Kidney tubule cell (primary cell): ENCODE measurements around the gene SLC2A8.

Source experiments
- DNase-seq: peaks from one replicate; pipeline ENCODE4 v3.0.0-alpha.2; 2018; ENCODE audit warnings: low spot score

The SLC2A8 gene

GRCh38 chr9:127403507-127404192 lies 6.7 kb downstream of the SLC2A8 start:
- DNase-seq = no peak

GRCh38 chr9:127404631-127405030 lies 7.7 kb downstream of the SLC2A8 start:
- no peak for DNase-seq

GRCh38 chr9:127405344-127406125 lies 8.6 kb downstream of the SLC2A8 start:
- no peak for DNase-seq

DNA sequence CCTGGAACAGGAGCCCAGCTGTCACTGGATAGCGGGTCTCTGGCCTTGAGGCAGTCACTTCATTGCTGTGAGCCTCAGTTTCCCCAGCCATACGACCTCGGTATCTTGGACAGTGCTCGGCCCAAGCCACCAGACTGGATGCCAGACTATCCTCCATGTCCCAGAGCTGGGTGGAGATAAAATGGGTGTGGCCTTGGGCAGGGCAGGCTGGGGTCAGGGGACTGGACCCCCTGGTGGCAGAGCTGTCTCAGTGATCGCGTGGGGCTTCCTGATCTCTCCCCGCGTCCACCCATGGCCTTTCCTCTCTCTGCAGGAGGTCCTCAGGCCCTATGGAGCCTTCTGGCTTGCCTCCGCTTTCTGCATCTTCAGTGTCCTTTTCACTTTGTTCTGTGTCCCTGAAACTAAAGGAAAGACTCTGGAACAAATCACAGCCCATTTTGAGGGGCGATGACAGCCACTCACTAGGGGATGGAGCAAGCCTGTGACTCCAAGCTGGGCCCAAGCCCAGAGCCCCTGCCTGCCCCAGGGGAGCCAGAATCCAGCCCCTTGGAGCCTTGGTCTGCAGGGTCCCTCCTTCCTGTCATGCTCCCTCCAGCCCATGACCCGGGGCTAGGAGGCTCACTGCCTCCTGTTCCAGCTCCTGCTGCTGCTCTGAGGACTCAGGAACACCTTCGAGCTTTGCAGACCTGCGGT lies 10.0 kb downstream of the SLC2A8 start:
- no peak for DNase-seq

DNA sequence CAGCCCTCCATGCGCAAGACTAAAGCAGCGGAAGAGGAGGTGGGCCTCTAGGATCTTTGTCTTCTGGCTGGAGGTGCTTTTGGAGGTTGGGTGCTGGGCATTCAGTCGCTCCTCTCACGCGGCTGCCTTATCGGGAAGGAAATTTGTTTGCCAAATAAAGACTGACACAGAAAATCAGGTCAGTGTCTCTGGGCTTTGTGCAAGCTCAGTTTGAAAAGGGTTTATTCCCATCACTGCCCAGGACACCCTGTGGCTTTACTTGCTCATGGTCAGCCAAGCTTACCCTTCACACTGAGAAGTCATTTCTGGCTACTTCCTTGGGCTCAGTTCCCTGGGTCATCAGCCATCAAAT lies 10.5 kb downstream of the SLC2A8 start:
- peak; percentile 32 for DNase-seq

DNA sequence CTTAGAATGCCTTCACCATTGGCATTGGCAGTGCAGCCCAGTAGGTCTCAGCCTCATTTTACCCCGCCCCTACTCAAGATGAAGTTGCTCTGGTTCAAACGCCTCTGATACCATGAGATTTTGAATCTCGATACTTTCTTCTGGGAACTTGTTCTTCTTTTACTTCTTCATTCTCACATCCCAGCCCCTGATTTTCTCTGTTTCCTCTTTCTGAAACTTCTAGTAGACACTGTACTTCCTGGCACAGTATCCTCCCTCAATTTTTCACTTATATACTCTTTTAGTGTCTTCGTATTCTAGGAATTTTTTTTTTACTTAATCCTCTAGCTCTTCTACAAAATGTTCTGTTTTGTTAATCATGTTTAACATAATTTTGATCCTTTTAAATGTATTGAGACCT lies 14.2 kb downstream of the SLC2A8 start:
- no peak for DNase-seq

- DNase-seq = no peak
Observed at GRCh38 chr9:127415141-127415540, 18.2 kb downstream of the SLC2A8 start.

- no peak for DNase-seq
Observed at GRCh38 chr9:127415657-127416056, 18.7 kb downstream of the SLC2A8 start.

DNA sequence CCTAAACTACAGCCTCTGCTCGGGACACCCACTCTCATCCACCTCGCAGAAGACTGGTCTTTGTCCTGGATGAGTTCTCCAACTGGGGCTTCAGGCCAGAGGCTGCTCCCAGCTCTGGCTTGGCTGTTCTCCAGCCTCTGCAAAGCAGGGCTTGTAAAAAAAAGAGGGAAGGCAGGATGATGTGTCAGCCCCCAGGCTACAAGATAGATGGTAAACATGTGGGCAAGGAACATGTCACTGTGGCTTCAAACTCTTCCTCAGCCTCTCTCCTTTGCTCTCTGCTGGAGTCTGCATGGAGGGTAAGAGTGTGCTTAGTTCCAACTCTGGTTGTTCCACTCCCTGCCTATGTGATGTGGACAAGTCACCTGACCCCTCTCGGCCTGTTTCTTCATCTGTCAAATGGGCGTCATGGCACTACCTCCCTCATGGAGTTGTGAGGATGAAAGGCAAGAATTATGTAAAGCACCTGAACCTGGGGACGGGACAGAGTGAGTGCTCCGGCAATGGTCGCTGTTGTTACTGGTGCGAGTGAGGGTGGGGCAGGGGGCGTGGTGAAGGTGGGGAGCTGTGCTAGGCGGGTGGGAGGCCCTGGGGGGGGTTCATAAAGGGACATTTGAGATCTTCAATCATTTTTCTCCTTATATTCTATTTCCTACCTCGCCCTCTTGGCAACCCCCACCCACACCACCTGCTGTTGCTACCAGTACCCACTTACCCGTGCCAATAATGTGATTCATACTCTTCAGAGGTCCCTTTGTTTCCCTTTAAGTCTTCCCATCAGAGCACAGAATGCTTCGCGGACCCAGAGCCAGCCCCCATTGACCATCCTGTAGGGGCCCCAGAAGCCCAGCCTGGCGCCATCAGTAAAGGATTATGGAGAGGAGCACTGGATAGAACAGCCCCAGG lies 20.4 kb downstream of the SLC2A8 start:
- no peak for DNase-seq

GRCh38 chr9:127418037-127418471 lies 21.1 kb downstream of the SLC2A8 start:
- DNase-seq = peak; percentile 31

- DNase-seq = no peak
Observed at GRCh38 chr9:127419348-127419747, 22.4 kb downstream of the SLC2A8 start.

- DNase-seq = no peak
Observed at GRCh38 chr9:127421057-127421456, 24.1 kb downstream of the SLC2A8 start.

- DNase-seq = no peak
Observed at GRCh38 chr9:127422133-127422782, 25.3 kb downstream of the SLC2A8 start.

GRCh38 chr9:127422787-127423186 lies 25.8 kb downstream of the SLC2A8 start:
- no peak for DNase-seq

DNA sequence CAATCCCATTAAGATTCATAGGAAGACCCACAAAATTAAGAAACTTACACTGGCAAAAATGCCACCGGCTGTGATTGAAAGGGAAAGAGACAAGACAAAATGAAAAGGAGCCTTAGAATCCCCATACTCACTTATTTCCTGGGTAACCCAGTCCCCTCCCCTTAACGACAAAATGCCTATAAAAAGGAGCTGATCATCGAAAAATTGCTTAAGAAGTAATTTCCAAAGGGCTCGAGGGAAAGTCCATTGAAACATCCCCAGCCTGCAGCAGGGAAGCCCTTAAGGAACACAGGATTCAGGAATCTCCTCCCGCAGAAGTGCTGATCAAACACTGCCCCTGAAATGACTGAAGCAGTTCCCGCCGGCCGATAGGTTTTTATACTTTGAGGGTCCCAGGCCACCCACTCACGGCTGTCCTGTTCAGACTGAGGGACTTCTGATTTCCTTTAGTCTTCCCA lies 26.5 kb downstream of the SLC2A8 start:
- no peak for DNase-seq

DNA sequence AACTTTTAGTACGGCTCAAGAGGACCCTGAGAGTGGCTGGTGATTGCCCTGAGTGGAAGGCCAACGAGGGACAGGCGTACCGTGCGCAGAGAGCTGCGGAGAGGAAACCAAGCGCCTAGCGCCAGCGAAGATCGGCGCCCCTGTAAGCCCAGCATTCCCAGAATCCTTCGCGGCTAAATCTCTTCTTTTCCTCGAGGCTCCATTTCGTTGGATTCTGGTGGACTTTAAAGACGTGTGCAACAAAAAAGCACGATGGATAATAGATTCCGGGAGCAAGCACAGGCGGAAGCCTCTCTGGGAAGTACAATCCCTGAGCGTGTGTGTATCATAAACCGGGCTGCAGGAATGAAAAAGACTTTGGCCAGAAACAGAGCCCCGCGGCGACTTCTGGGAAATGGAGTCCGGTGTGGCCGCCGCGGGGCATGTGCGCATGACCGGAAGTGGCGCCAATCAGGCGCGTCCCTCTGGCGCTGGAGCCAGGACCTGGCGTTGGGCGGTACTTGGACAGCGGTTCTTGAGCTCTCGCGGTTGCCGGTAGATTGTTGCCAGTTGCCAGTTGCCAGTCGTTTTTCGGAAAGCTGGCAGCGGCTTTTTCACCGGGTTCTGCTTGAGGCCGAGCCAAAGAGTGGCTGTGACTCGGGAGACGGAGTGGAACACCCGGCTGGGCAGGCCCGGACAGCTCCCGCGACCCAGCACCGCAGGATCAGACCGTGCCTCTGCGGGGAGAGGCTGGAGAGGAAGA lies 27.1 kb downstream of the SLC2A8 start, which contains the start of gene ZNF79:
TSS of gene ZNF79 (plus strand) at position 449 of the 742 bp plus-strand sequence. CDS start 406 bp downstream, outside the sequence.
- DNase-seq = peak; percentile 93

DNA sequence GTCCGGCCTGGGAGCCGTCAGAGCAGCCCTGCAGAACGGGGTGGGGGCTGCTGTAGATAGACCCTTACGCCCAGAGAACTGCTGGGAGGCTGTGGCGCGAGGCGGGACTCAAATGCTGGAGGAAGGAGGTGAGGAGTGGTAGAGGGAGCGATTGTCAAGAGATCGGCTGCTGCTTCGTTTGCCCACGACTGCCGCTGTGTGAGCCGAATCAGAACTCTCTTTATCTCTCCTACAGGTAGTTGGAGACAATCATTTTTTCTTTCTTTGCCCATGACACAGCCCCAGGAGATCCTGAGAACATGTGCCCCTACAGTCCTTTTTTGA lies 27.7 kb downstream of the SLC2A8 start:
- DNase-seq = no peak

DNA sequence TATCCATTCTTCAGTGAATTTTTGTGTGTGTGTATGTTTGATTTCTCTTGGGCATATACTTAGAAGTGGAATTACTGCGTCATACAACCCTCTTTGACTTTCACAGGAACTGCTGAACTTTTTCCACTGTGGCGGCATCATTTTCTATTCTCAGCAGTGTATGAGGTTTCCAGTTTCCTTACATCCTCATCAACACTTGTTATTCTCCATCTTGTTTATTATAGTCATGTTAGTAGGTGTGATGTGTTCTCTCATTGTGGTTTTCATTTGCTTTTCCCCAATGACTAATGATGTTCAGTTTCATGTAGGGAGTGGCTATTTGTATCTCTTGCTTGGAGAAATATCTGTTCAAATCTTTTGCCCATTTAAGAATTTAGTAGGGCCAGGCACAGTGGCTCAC lies 29.8 kb downstream of the SLC2A8 start:
- DNase-seq = no peak

GRCh38 chr9:127428348-127428747 lies 31.4 kb downstream of the SLC2A8 start:
- DNase-seq = no peak

DNA sequence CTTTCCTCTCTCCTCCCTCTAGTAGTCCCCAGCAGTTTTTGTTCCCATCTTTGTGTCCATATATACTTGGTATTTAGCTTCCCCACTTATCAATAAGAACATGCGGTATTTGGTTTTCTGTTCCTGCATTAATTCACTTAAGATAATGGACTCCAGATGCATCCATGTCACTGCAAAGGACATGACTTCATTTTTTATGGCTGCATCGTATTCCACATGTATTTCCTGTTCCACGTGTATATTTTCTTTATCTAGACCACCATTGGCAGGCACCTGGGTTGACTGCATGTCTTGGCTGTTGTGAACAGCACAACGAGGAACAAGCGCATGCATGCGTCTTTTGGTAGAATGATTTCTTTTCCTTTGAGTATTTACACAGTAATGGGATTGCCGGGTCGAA lies 33.4 kb downstream of the SLC2A8 start:
- DNase-seq = no peak
